IMR-90 (cell line): ENCODE data around the gene SLC18A3.

Source experiments
- RAD21 ChIP-seq: IDR thresholded peaks from 2 replicates; pipeline ENCODE4 v1.6.1; 2012; ENCODE audit warnings: low read length, improper control_type of control experiment
- TF ChIP-seq, protein P1 (sequence below): conservative IDR thresholded peaks from 2 replicates; pipeline ENCODE4 v1.5.1; 2012; ENCODE audit warnings: mild to moderate bottlenecking, low read depth, low read length, improper control_type of control experiment

- TF ChIP-seq, protein P1, sequence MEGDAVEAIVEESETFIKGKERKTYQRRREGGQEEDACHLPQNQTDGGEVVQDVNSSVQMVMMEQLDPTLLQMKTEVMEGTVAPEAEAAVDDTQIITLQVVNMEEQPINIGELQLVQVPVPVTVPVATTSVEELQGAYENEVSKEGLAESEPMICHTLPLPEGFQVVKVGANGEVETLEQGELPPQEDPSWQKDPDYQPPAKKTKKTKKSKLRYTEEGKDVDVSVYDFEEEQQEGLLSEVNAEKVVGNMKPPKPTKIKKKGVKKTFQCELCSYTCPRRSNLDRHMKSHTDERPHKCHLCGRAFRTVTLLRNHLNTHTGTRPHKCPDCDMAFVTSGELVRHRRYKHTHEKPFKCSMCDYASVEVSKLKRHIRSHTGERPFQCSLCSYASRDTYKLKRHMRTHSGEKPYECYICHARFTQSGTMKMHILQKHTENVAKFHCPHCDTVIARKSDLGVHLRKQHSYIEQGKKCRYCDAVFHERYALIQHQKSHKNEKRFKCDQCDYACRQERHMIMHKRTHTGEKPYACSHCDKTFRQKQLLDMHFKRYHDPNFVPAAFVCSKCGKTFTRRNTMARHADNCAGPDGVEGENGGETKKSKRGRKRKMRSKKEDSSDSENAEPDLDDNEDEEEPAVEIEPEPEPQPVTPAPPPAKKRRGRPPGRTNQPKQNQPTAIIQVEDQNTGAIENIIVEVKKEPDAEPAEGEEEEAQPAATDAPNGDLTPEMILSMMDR, result no peak
- no peak for TF ChIP-seq RAD21
Observed at GRCh38 chr10:49578392-49578791, 31.7 kb upstream of the SLC18A3 start.
